ENCODE measurements around the gene ACY1. TPM values are rescaled to one million over a fixed set of nuclear protein-coding genes. Genes with fewer than 3 reads are reported as not detected.
"Not testable (repeated sequence)": the region's sequence is repeated elsewhere in the genome, so short reads cannot be mapped to it uniquely, and the experiment has no call there.

The ACY1 gene
- total RNA-seq, 1 donor from 2014 or later, result 14.9 TPM

DNA sequence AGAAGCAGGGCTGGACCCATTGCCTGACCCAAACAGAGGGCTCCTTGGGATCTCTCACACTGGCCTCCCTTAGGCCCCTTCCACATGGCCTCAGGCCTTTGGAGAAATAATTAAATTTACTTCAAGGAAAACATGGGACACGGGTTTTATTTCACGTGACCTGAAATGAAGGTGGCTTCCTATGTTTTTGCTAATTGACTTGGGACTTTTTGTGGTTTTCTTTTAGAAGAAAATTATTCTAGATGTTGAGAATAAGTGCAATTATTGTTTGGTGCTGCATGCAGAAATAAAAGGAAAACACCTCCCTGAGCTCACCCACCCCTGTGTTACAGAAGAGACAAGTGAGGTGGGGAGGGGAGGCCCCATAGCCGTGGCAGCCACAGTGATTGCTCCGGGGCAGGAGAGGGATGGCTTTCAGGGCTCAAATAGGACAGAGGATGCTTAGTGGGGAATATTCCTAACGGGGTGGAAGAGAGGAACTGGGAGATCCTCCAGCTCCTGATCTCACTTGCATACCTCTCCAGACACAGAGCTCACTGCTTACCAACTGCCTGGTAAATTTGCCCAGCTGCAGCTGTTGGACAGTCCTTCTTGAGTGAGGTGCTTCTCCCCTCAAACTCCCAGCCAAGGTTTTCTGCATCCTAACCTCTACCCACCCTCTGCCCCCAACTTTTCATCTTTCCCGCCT lies 41.6 kb downstream of the ACY1 start:
- no peak for DNase-seq (ENCODE audit: low spot score)

DNA sequence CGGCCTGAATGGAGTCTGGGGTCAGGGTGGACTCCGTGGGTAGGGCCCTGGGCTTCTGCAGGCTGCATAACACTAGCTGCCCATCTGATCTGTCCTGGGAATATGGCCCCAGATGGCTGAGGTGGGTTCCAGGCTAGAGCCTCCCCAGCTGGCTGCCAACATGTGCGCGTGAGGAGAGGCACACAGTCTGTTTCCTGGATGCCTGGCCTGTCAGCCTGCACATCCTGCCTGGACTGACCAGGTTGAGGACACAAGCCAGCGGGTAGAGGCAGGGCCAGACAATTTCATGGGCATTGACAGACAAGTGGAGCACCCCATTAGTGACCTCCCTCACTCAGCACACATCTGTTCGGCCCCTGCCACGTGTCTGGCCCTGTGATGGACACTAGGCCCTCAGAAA lies 42.1 kb downstream of the ACY1 start:
- no peak for DNase-seq (ENCODE audit: low spot score)

DNA sequence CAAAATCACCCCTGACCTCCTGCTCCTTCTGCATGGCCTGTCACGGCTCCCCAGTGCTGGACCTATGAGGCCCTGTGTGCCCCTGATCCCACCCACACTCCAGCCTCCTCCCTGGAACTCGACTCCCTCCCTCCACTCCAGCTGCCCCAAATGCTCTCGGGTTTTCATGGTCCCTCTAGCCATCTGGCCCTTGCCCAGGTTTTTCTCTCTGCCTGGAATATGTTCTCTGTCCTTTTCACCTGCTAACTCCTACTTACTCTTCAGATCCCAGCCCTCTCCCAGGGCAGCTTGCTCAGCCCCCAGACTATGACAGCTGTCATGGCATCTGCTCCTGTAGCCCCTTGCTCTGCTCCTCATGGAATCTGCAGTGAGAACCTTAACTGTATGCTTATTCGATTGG lies 42.7 kb downstream of the ACY1 start:
- no peak for DNase-seq (ENCODE audit: low spot score)

DNA sequence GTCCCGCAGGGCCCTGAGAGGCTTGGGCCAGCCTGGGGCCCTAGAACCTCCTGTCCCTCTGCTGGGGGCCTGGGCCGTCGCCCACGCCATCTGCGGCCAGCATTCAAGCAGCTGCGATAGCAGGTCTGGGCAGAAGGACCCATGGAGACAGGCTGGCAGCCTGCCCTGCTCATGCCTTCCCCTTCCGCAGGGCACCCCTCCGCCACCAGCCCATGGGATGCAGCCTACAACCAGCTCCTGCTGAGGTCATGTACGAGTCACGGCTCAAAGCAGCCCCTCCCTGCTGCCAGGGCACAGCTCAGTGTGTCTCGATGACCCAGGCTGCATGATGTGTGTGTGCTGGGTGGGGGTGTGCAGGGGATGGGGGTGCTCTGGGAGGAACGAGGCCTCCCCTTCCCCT lies 45.2 kb downstream of the ACY1 start:
- DNase-seq (ENCODE audit: low spot score), result no peak

DNA sequence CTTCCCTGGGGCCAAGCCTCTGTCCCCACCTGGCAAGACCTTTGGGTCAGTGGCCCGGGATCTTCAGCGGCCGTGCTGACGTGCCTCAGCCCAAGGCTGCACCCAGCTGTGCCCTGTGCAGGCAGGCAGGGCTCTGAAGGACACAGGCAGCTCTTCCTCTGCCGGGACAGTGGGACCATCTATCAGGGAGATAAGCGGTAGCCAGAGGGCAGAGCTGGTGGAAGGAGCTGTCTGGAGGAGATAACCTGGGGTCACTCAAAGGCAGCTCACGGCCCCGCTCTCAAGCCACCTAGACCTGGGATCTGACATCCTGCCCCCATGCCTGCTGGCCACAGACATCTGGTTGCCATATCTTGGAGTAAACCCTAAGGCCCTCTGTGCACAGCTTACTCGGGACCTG lies 45.7 kb downstream of the ACY1 start:
- DNase-seq (ENCODE audit: low spot score), result no peak

DNA sequence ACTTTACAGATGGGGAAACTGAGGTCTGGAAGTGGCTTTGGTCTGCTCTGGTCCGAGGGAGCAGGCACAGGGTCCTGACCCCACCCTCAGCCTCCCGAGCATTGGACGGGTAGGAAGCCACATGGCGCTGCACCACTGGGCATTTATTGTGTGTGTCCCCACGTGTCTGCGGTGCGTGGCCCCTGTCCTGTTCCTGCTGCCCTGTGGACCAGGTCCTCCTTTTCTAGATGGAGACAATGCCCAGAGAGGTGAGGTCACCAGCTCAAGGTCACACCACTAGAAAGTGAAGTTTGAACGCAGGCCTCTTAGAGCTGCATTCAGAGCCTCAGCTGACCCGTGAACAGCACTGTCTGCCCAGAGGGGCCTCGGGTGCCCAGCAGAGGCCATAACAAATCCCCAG lies 46.2 kb downstream of the ACY1 start:
- no peak for DNase-seq (ENCODE audit: low spot score)

- DNase-seq (ENCODE audit: low spot score), result no peak
These were observed 47.5 kb downstream of the ACY1 start for GRCh38 chr3:52030714-52031310.

DNA sequence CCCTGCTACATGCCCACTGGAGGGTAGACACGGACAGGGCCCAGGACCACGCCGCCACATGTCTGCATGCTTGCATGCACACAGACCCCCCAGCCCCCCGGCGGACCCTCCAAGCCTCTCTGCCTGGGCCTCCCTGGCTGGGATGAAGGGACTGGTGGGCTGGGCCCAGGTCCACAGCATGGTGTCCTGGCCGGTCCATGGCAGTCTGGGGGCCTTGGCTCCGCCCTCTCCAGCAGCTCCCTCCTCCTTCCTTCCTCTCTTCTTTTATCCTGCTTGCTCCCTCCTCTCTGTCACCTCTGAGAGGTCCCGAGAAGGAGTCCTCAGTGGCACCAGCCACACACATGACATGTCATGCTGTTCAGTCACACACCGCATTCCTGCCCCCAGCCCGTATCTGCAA lies 48.6 kb downstream of the ACY1 start:
- DNase-seq (ENCODE audit: low spot score), result no peak

DNA sequence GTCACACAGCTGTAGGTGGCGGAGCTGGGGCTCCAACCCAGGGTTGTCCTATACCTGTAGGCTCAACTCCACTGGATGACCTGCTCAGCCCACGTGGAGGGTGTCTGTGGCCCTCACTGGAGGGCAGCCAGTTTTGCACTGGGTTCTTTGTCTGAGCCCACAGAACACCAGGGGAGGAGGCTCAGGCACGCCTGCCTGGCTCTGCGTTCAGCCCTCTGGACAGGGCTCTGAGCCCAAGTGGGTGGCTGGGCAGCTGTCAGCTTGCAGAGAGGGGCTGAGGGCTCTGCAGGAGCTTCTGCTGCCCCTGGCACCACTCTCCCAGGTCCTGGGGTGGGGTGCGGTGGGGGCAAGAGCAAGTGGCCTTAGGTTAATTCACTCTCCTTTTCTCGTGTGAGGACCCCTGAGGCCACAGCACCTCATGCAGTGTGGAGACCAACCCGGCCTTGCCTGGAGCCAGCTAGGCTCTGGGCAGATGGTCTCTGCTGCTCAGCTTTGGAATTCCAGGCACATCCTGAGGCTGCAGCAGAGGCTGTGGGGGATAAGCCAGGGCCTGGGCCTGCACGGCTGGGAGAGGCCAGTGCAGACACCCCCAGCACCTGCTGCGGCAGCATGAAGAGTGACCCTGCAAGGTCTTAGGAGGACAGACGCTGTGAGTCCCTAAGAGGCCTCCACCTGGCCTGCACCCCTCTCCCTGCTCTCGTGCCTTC lies 49.5 kb downstream of the ACY1 start:
- no peak for DNase-seq (ENCODE audit: low spot score)

- not testable (repeated sequence) for DNase-seq (ENCODE audit: low spot score)
These were observed 50.4 kb downstream of the ACY1 start for GRCh38 chr3:52033748-52034147.

- DNase-seq (ENCODE audit: low spot score), result no peak
These were observed 50.9 kb downstream of the ACY1 start for GRCh38 chr3:52034212-52034611.

- no peak for DNase-seq (ENCODE audit: low spot score)
These were observed 51.3 kb downstream of the ACY1 start for GRCh38 chr3:52034651-52035050.

- no peak for DNase-seq (ENCODE audit: low spot score)
These were observed 52.9 kb downstream of the ACY1 start for GRCh38 chr3:52036222-52036694.

DNA sequence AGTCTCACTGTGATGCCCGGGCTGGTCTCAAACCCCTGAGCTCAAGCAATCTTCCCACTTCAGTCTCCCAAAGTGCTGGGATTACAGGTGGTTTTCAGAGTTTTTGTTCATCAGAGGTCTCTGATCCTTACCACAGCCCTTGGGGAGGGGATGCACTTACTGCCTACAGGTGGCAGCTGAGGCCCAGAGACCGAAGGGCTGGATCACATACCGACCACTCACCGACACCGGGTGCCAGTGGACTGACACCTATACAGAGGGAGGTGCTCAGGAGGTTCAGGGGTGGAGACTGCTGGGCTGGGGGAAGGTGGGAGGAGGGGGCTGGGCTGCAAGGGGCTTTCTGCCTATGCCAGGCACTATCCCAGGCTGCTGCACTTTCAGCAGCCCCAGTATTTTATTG lies 53.5 kb downstream of the ACY1 start:
- DNase-seq (ENCODE audit: low spot score), result no peak

DNA sequence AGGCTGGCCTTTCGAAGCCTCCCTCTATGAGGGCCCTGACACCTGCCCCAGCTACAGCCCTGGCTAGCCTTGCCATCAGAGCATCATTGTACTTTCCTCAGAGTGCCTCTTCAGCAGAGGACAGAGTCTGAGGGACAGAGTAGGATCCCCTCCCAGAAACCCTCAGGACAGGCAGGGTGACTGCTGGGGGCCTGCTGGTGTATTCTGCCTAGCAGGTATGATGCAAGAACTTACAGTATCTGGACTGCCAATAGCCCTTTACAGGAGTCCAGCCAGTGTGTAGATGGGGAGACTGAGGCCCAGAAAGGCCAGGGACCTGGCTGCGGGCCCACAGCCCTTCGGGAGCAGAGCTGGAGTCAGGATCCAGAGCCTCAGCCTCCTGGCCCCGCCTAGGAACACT lies 54.0 kb downstream of the ACY1 start:
- DNase-seq (ENCODE audit: low spot score), result no peak

DNA sequence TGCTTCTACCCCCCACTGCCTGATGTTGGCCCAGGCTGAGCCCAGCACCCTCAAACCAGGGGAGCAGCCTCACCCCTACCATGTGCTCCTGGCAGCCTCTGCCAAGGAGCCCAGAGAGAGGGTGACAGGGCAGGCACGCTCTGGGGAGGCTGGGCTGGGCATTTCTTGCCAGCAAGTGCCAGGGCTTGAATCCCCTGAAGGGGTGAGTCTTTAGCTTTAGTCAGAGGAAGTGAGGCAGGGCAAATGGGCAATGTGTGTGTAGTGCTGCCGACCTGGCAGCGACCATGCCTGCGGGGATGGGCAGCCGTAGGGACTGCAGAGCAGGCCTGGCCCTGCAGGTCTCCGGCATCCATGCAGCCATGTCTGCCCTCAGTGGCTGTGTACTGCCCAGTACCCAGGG lies 54.9 kb downstream of the ACY1 start:
- no peak for DNase-seq (ENCODE audit: low spot score)

Other genes starting within 250 kb of the ACY1 start
- not detected for gene IQCF6, start 204.3 kb upstream of the ACY1 start, total RNA-seq (ENCODE audit: insufficient read depth, low replicate concordance)
- not detected for gene IQCF2, start 121.9 kb upstream of the ACY1 start, total RNA-seq (ENCODE audit: insufficient read depth, low replicate concordance)
- gene IQCF5, start 107.9 kb upstream of the ACY1 start, total RNA-seq (ENCODE audit: insufficient read depth, low replicate concordance), result 18.3 TPM
- 1.4 TPM for gene IQCF1, start 80.2 kb upstream of the ACY1 start, total RNA-seq (ENCODE audit: insufficient read depth, low replicate concordance)
- gene RRP9, start 41.6 kb upstream of the ACY1 start, total RNA-seq (ENCODE audit: insufficient read depth, low replicate concordance), result 20.9 TPM
- gene PARP3, start 41.2 kb upstream of the ACY1 start, total RNA-seq (ENCODE audit: insufficient read depth, low replicate concordance), result 5.5 TPM
- gene GPR62, start 28.2 kb upstream of the ACY1 start, total RNA-seq (ENCODE audit: insufficient read depth, low replicate concordance), result not detected
- gene PCBP4, start 16.1 kb upstream of the ACY1 start, total RNA-seq (ENCODE audit: insufficient read depth, low replicate concordance), result 14.2 TPM
- gene ABHD14B, start 9.5 kb upstream of the ACY1 start, total RNA-seq (ENCODE audit: insufficient read depth, low replicate concordance), result 20.0 TPM
- gene ABHD14A, start 8.5 kb upstream of the ACY1 start, total RNA-seq (ENCODE audit: insufficient read depth, low replicate concordance), result 8.9 TPM
- 786 TPM for gene RPL29, start 12.4 kb downstream of the ACY1 start, total RNA-seq (ENCODE audit: insufficient read depth, low replicate concordance)
- gene DUSP7, start 73.0 kb downstream of the ACY1 start, total RNA-seq (ENCODE audit: insufficient read depth, low replicate concordance), result 11.6 TPM
- gene POC1A, start 170.9 kb downstream of the ACY1 start, total RNA-seq (ENCODE audit: insufficient read depth, low replicate concordance), result 3.1 TPM
- 22.4 TPM for gene ALAS1, start 214.6 kb downstream of the ACY1 start, total RNA-seq (ENCODE audit: insufficient read depth, low replicate concordance)
- gene TLR9, start 242.1 kb downstream of the ACY1 start, total RNA-seq (ENCODE audit: insufficient read depth, low replicate concordance), result 0.24 TPM